ENCODE measurements around the gene NHERF1.

GRCh38 chr17:74750327-74751069, 2.1 kb downstream of the NHERF1 start:
- no peak for TF ChIP-seq CTCF (IDR thresholded peaks at IDR 0.05; ENCODE audit: insufficient read depth, low read length, poor library complexity, severe bottlenecking)
- TF ChIP-seq EZH2phosphoT487 (conservative IDR thresholded peaks at IDR 0.05; ENCODE audit: low read length): no peak
